PC-9 (cell line): Measurements from ENCODE around the gene SCAPER.

Experiments
- EZH2 ChIP-seq: fragments of 200-600 bp; sonication (generic); IDR thresholded peaks from 2 replicates; pipeline ENCODE4 v1.8.0; 2017; ENCODE audit warnings: antibody characterized with exemption, low read depth
- TF ChIP-seq, protein P1 (sequence below): fragments of 200-600 bp; sonication (generic); conservative IDR thresholded peaks from 2 replicates; pipeline ENCODE4 v1.6.1; 2017; ENCODE audit warnings: mixed run types, antibody characterized with exemption, mild to moderate bottlenecking, moderate library complexity

GRCh38 chr15:76503121-76503520, 402.0 kb downstream of the SCAPER start:
- TF ChIP-seq, protein P1, sequence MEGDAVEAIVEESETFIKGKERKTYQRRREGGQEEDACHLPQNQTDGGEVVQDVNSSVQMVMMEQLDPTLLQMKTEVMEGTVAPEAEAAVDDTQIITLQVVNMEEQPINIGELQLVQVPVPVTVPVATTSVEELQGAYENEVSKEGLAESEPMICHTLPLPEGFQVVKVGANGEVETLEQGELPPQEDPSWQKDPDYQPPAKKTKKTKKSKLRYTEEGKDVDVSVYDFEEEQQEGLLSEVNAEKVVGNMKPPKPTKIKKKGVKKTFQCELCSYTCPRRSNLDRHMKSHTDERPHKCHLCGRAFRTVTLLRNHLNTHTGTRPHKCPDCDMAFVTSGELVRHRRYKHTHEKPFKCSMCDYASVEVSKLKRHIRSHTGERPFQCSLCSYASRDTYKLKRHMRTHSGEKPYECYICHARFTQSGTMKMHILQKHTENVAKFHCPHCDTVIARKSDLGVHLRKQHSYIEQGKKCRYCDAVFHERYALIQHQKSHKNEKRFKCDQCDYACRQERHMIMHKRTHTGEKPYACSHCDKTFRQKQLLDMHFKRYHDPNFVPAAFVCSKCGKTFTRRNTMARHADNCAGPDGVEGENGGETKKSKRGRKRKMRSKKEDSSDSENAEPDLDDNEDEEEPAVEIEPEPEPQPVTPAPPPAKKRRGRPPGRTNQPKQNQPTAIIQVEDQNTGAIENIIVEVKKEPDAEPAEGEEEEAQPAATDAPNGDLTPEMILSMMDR = no peak
- TF ChIP-seq EZH2 = no peak
